ENCODE measurements around the gene FTSJ1. TPM values are rescaled to one million over a fixed set of nuclear protein-coding genes. Genes with fewer than 3 reads are reported as not detected.
"Not testable (repeated sequence)": the region's sequence is repeated elsewhere in the genome, so short reads cannot be mapped to it uniquely, and the experiment has no call there.

FTSJ1 gene
- total RNA-seq, 1 donor = 67.3 TPM

DNA sequence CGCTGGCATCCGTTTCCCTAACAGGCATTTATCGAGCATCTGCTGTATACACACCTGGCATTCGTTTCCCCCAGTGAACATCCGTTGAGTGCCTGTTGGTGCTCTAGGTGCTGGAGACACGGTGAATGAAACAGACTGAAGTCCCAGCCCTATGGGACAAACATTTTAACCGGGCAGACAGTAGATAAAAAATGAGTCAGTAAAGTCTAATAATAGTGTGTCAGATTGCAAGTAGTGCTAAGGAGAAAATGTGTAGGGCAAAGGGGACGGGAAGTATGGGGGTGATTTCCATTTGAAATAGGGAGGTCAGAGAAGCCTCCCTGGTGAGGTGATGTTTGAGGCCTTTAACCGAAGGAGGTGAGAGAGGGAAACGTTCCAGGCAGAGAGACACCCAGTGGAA is 40.3 kb downstream of the FTSJ1 start:
- Histone ChIP-seq H4K20me1 (ENCODE audit: insufficient read depth, low read length) (no peaks in the 10 kb centered on the region), H3K27ac (ENCODE audit: low read depth, low read length) (no peak overlapping the region), H3K4me1 (ENCODE audit: insufficient read depth, low read length) (no peaks in the 10 kb centered on the region), H3K36me3 (ENCODE audit: insufficient read depth, low read length) (peaks cover 10% of the 10 kb centered on the region), H3K79me2 (ENCODE audit: insufficient read depth, low read length) (peaks cover 4% of the 10 kb centered on the region), H2AFZ (ENCODE audit: low read length) (no peak overlapping the region), H3K9me3 (ENCODE audit: low read depth, low read length) (no peaks in the 10 kb centered on the region), H3K4me2 (ENCODE audit: insufficient read depth, low read length) (no peak overlapping the region), H3K4me3 (ENCODE audit: insufficient read depth, low read length) (no peak overlapping the region), H3K27me3 (ENCODE audit: insufficient read depth, low read length) (no peaks in the 10 kb centered on the region)
- DNase-seq (ENCODE audit: insufficient read length, low spot score, missing footprints) = peak; percentile 73
- no peak for TF ChIP-seq CTCF (IDR thresholded peaks at IDR 0.05; ENCODE audit: extremely low read depth, low read depth, low read length)

GRCh38 chrX:48516987-48517386 is 41.0 kb downstream of the FTSJ1 start:
- H4K20me1 ChIP-seq (ENCODE audit: insufficient read depth, low read length) = no peaks in the 10 kb centered on the region
- no peaks in the 10 kb centered on the region for H3K9me3 ChIP-seq (ENCODE audit: low read depth, low read length)
- H3K4me3 ChIP-seq (ENCODE audit: insufficient read depth, low read length) = no peak overlapping the region
- H3K4me1 ChIP-seq (ENCODE audit: insufficient read depth, low read length) = no peaks in the 10 kb centered on the region
- no peak overlapping the region for H2AFZ ChIP-seq (ENCODE audit: low read length)
- H3K27ac ChIP-seq (ENCODE audit: low read depth, low read length) = no peak overlapping the region
- H3K4me2 ChIP-seq (ENCODE audit: insufficient read depth, low read length) = no peak overlapping the region
- peaks cover 3% of the 10 kb centered on the region for H3K79me2 ChIP-seq (ENCODE audit: insufficient read depth, low read length)
- DNase-seq (ENCODE audit: insufficient read length, low spot score, missing footprints) = peak; percentile 71
- peaks cover 10% of the 10 kb centered on the region for H3K36me3 ChIP-seq (ENCODE audit: insufficient read depth, low read length)
- no peaks in the 10 kb centered on the region for H3K27me3 ChIP-seq (ENCODE audit: insufficient read depth, low read length)
- no peak for TF ChIP-seq CTCF (IDR thresholded peaks at IDR 0.05; ENCODE audit: extremely low read depth, low read depth, low read length)

DNA sequence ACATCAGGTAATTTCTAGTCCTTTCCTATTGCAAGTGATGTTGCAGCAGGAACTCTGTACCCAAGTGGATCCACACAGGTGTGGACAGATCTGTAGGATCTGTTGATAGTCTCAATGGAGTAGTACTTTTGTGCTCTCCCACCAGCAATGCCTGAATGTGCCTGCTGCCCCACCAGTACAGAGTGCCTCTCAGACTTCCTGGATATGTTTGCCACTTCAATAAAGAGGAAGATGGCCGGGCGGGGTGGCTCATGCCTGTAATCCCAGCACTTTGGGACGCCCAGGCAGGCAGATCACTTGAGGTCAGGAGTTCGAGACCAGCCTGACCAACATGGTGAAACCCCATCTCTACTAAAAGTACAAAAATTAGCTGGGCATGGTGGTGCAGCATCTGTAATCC is 43.5 kb downstream of the FTSJ1 start:
- not testable (repeated sequence) for DNase-seq (ENCODE audit: insufficient read length, low spot score, missing footprints); H4K20me1 ChIP-seq (ENCODE audit: insufficient read depth, low read length); H3K4me2 ChIP-seq (ENCODE audit: insufficient read depth, low read length); H2AFZ ChIP-seq (ENCODE audit: low read length); H3K27ac ChIP-seq (ENCODE audit: low read depth, low read length); H3K9me3 ChIP-seq (ENCODE audit: low read depth, low read length); H3K27me3 ChIP-seq (ENCODE audit: insufficient read depth, low read length); H3K4me1 ChIP-seq (ENCODE audit: insufficient read depth, low read length); H3K4me3 ChIP-seq (ENCODE audit: insufficient read depth, low read length)
- H3K36me3 ChIP-seq (ENCODE audit: insufficient read depth, low read length) = peaks cover 13% of the 10 kb centered on the region
- H3K79me2 ChIP-seq (ENCODE audit: insufficient read depth, low read length) = peaks cover 11% of the 10 kb centered on the region

DNA sequence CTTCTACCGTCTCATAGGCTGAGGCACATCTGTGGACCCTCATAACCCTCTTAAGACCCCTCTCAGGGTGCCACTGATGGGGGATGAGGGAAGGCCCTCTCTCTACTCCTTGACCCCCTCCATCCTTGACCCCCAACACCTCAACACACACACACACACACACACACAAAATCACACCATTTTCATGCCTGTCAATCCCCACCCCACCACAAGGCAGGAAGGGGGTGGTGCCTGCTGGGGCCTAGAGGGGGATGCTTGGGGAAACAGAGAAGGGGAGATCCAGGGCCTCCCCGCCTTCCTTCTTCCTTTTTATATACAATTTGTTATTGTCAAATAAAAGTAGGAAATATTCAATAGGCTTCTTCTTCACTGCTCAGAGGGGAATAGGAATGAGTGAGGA is 44.5 kb downstream of the FTSJ1 start:
- Histone ChIP-seq H3K36me3 (ENCODE audit: insufficient read depth, low read length) (peaks cover 11% of the 10 kb centered on the region), H3K4me3 (ENCODE audit: insufficient read depth, low read length) (no peak overlapping the region), H4K20me1 (ENCODE audit: insufficient read depth, low read length) (no peaks in the 10 kb centered on the region), H3K79me2 (ENCODE audit: insufficient read depth, low read length) (peaks cover 11% of the 10 kb centered on the region), H3K4me1 (ENCODE audit: insufficient read depth, low read length) (no peaks in the 10 kb centered on the region), H3K27me3 (ENCODE audit: insufficient read depth, low read length) (no peaks in the 10 kb centered on the region), H3K9me3 (ENCODE audit: low read depth, low read length) (no peaks in the 10 kb centered on the region), H2AFZ (ENCODE audit: low read length) (no peak overlapping the region), H3K4me2 (ENCODE audit: insufficient read depth, low read length) (no peak overlapping the region), H3K27ac (ENCODE audit: low read depth, low read length) (no peak overlapping the region)
- peak; percentile 65 for DNase-seq (ENCODE audit: insufficient read length, low spot score, missing footprints)
- no peak for TF ChIP-seq CTCF (IDR thresholded peaks at IDR 0.05; ENCODE audit: extremely low read depth, low read depth, low read length)
